DOHH2 (cell line): Measurements from ENCODE around the gene C9orf152.

Experiments used
- H3F3A ChIP-seq: fragments of 200-600 bp; sonication (generic), shearing (Covaris generic); 2 replicates; pipeline ENCODE4 v1.6.0; 2016; ENCODE audit warnings: antibody characterized with exemption, mild to moderate bottlenecking; ENCODE audit not compliant: control insufficient read depth, insufficient read depth
- H3K27ac ChIP-seq: fragments of 200-600 bp; sonication (generic); 2 replicates; pipeline ENCODE4 v1.5.1; 2014; ENCODE audit warnings: low read depth, mild to moderate bottlenecking, low read length, moderate library complexity
- H3K27me3 ChIP-seq: fragments of 200-600 bp; sonication (generic); 2 replicates; pipeline ENCODE4 v1.6.1; 2014; ENCODE audit warnings: mild to moderate bottlenecking, low read length, mixed read lengths; ENCODE audit not compliant: control insufficient read depth
- H3K36me3 ChIP-seq: fragments of 200-600 bp; sonication (generic); 2 replicates; pipeline ENCODE4 v1.6.1; 2014; ENCODE audit warnings: mild to moderate bottlenecking, low read length, moderate library complexity, mixed read lengths; ENCODE audit not compliant: control insufficient read depth
- H3K4me1 ChIP-seq: fragments of 200-600 bp; sonication (generic); 2 replicates; pipeline ENCODE4 v1.6.1; 2014; ENCODE audit warnings: mild to moderate bottlenecking, low read length, mixed read lengths; ENCODE audit not compliant: control insufficient read depth
- H3K4me2 ChIP-seq: fragments of 200-600 bp; sonication (generic); 2 replicates; pipeline ENCODE4 v1.6.0; 2014; ENCODE audit warnings: mild to moderate bottlenecking, low read length, moderate library complexity
- H3K4me3 ChIP-seq: fragments of 200-600 bp; sonication (generic); 2 replicates; pipeline ENCODE4 v1.5.1; 2014; ENCODE audit warnings: mild to moderate bottlenecking, low read length, mixed read lengths
- H3K79me2 ChIP-seq: fragments of 200-600 bp; sonication (generic); 2 replicates; pipeline ENCODE4 v1.6.1; 2014; ENCODE audit warnings: mild to moderate bottlenecking, low read length, mixed read lengths; ENCODE audit not compliant: control insufficient read depth
- H3K9me2 ChIP-seq: fragments of 200-600 bp; sonication (generic); replicated peaks from 2 replicates; pipeline ENCODE4 v1.6.1; 2014; ENCODE audit warnings: mild to moderate bottlenecking, low read length, mixed read lengths; ENCODE audit not compliant: control insufficient read depth
- H3K9me3 ChIP-seq: fragments of 200-600 bp; sonication (generic); 2 replicates; pipeline ENCODE4 v1.6.1; 2014; ENCODE audit warnings: antibody characterized with exemption, low read length, mixed read lengths; ENCODE audit not compliant: control insufficient read depth, insufficient read depth
- H4K20me1 ChIP-seq: fragments of 200-600 bp; sonication (generic); 2 replicates; pipeline ENCODE4 v1.6.0; 2014; ENCODE audit warnings: low read depth, mild to moderate bottlenecking, antibody characterized with exemption, low read length, moderate library complexity; ENCODE audit not compliant: control insufficient read depth, insufficient read depth
- EZH2phosphoT487 ChIP-seq: fragments of 200-600 bp; sonication (generic); IDR thresholded peaks from 2 replicates; pipeline ENCODE4 v1.6.1; 2017; ENCODE audit warnings: borderline replicate concordance, mild to moderate bottlenecking, antibody characterized with exemption, low read length, moderate library complexity, mixed read lengths
- TF ChIP-seq, protein P1 (sequence below): fragments of 200-600 bp; sonication (generic); IDR thresholded peaks from one replicate; pipeline ENCODE4 v1.5.1; 2014; ENCODE audit warnings: antibody characterized with exemption, mild to moderate bottlenecking, low read depth, low read length; ENCODE audit not compliant: poor library complexity, severe bottlenecking

C9orf152 gene

DNA sequence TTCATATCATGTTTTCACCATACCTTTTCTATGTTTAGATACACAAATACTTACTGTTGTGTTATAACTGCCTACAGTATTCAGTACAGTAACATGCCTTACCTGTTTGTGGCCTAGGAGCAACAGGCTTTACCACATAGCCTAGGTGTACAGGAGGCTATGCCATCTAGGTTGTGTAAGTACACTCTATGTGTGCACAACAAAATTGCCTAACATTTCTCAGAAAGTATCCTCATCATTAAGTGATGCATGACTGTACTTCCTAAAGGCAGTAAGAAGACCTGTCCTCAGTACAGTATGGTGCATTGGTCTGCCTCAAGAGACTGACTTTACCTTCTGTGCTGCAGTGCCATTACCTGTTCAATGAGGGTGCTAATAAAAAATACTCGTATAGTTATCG is 40.4 kb upstream of the C9orf152 start:
- H3K4me2 ChIP-seq, result no peak overlapping the region
- H3K4me3 ChIP-seq, result no peak overlapping the region
- peaks cover 8% of the 10 kb centered on the region; the same call in 1 of the 2 replicates for H4K20me1 ChIP-seq
- H3K4me1 ChIP-seq, result peaks cover 3% of the 10 kb centered on the region
- no peaks in the 10 kb centered on the region for H3K9me3 ChIP-seq
- peaks cover 45% of the 10 kb centered on the region for H3K79me2 ChIP-seq
- H3K27me3 ChIP-seq, result no peaks in the 10 kb centered on the region
- H3K9me2 ChIP-seq, result no peaks in the 10 kb centered on the region
- no peak for TF ChIP-seq EZH2phosphoT487
- TF ChIP-seq, protein P1, sequence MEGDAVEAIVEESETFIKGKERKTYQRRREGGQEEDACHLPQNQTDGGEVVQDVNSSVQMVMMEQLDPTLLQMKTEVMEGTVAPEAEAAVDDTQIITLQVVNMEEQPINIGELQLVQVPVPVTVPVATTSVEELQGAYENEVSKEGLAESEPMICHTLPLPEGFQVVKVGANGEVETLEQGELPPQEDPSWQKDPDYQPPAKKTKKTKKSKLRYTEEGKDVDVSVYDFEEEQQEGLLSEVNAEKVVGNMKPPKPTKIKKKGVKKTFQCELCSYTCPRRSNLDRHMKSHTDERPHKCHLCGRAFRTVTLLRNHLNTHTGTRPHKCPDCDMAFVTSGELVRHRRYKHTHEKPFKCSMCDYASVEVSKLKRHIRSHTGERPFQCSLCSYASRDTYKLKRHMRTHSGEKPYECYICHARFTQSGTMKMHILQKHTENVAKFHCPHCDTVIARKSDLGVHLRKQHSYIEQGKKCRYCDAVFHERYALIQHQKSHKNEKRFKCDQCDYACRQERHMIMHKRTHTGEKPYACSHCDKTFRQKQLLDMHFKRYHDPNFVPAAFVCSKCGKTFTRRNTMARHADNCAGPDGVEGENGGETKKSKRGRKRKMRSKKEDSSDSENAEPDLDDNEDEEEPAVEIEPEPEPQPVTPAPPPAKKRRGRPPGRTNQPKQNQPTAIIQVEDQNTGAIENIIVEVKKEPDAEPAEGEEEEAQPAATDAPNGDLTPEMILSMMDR, result no peak
- peaks cover 62% of the 10 kb centered on the region for H3K36me3 ChIP-seq
- no peaks in the 10 kb centered on the region for H3F3A ChIP-seq
- no peak overlapping the region for H3K27ac ChIP-seq

DNA sequence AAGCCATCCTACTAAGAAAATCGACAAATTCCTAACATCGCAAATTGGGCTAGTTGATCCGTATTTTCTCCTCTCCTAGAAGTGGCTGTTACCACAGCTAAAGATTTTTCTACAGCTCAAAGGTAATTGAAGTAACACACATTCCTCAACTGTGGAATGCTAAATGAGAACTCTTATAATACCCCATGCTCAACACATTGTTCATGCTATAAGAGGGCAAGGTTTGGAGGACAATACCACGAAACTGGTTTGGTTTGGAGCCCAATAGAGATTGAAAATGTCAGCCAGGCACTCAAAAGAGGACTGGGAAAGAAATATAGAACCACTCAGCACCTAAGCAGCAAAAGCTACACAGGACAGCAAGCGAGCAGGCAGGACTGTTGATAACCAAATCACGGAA is 38.3 kb upstream of the C9orf152 start:
- Histone ChIP-seq H3K4me2 (no peak overlapping the region), H3K9me3 (no peaks in the 10 kb centered on the region), H4K20me1 (peaks cover 4% of the 10 kb centered on the region; the same call in 1 of the 2 replicates), H3K36me3 (peaks cover 70% of the 10 kb centered on the region), H3K27ac (no peak overlapping the region), H3K9me2 (no peaks in the 10 kb centered on the region), H3F3A (no peaks in the 10 kb centered on the region), H3K79me2 (peaks cover 25% of the 10 kb centered on the region), H3K4me1 (no peaks in the 10 kb centered on the region), H3K4me3 (no peak overlapping the region), H3K27me3 (no peaks in the 10 kb centered on the region)
- no peak for TF ChIP-seq EZH2phosphoT487
- TF ChIP-seq, protein P1, result no peak

DNA sequence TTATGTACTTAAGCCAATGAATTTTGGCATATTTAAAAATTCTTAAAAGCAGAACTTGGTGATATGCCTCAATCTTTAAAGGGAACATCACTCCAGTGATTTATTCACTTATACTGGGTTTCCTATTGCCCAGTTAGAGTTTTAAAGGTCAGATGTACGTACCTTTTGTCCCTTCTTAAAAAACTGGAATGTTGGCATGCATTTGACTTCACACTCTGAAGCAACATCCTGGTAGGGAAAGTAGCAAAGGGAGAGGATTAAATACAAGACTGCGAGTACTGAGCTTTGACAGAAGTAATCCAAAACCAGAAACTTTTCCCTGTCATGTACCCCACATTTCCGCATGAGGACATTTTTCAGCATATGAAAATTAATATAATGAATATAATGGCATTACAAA is 36.7 kb upstream of the C9orf152 start:
- Histone ChIP-seq H3K4me2 (no peak overlapping the region), H3K36me3 (peaks cover 55% of the 10 kb centered on the region), H3K4me1 (no peaks in the 10 kb centered on the region), H3F3A (0 out of 2 replicates have a peak, but pooled peaks cover 2% of the 10 kb centered on the region), H3K4me3 (no peak overlapping the region), H3K27ac (no peak overlapping the region), H3K79me2 (peaks cover 9% of the 10 kb centered on the region), H3K9me3 (no peaks in the 10 kb centered on the region), H4K20me1 (peaks cover 4% of the 10 kb centered on the region; the same call in 1 of the 2 replicates), H3K9me2 (no peaks in the 10 kb centered on the region), H3K27me3 (no peaks in the 10 kb centered on the region)
- TF ChIP-seq, protein P1, result no peak
- TF ChIP-seq EZH2phosphoT487, result no peak
